Upper lobe of left lung (tissue), 4 donors: Measurements from ENCODE around the gene NEURL1.

ENCODE experiments used
- CTCF ChIP-seq, 6 experiments: fragments of 450-650 bp in 4 of 6; fragments of 200-600 bp in 2 of 6; sonication (generic) in 2 of 6; IDR thresholded peaks; one replicate each; pipeline ENCODE4 v1.5.1; 2016 to 2019; ENCODE audit warnings: antibody characterized with exemption in 6 of 6
- POLR2AphosphoS5 ChIP-seq, 2 donors: sonication (generic); formaldehyde crosslinking; IDR thresholded peaks; one replicate each; pipeline ENCODE4 v1.5.1; 2017; ENCODE audit warnings: antibody characterized with exemption in 2 of 2

- TF ChIP-seq CTCF (IDR thresholded peaks at IDR 0.05) = no peak
- no peak for TF ChIP-seq POLR2AphosphoS5 (IDR thresholded peaks at IDR 0.05)
These were observed 44.0 kb upstream of the NEURL1 start for GRCh38 chr10:103449208-103450144.
